ENCODE measurements around the gene INPP4B. TPM values are rescaled to one million over a fixed set of nuclear protein-coding genes. Genes with fewer than 3 reads are reported as not detected.

The INPP4B gene
- polyA plus RNA-seq, 1 donor: 36.4 TPM

GRCh38 chr4:142155347-142155746 lies 690.8 kb downstream of the INPP4B start:
- no peak for DNase-seq (ENCODE audit: low read depth)

- no peak for DNase-seq (ENCODE audit: low read depth)
Observed at GRCh38 chr4:142150483-142150882, 695.6 kb downstream of the INPP4B start.

- DNase-seq (ENCODE audit: low read depth): no peak
Observed at GRCh38 chr4:142144813-142145212, 701.3 kb downstream of the INPP4B start.

GRCh38 chr4:142142366-142143054 lies 703.6 kb downstream of the INPP4B start:
- DNase-seq (ENCODE audit: low read depth): no peak

GRCh38 chr4:142141224-142141623 lies 704.9 kb downstream of the INPP4B start:
- DNase-seq (ENCODE audit: low read depth): no peak

GRCh38 chr4:142130666-142131065 lies 715.4 kb downstream of the INPP4B start:
- no peak for DNase-seq (ENCODE audit: low read depth)

GRCh38 chr4:142129931-142130330 lies 716.2 kb downstream of the INPP4B start:
- no peak for DNase-seq (ENCODE audit: low read depth)

- no peak for DNase-seq (ENCODE audit: low read depth)
Observed at GRCh38 chr4:142129473-142129872, 716.6 kb downstream of the INPP4B start.

- peak; percentile 35 for DNase-seq (ENCODE audit: low read depth)
Observed at GRCh38 chr4:142128529-142128928, 717.6 kb downstream of the INPP4B start.

- peak; percentile 54 for DNase-seq (ENCODE audit: low read depth)
Observed at GRCh38 chr4:142126890-142127497, 719.1 kb downstream of the INPP4B start.

GRCh38 chr4:142124874-142125273 lies 721.2 kb downstream of the INPP4B start:
- no peak for DNase-seq (ENCODE audit: low read depth)

GRCh38 chr4:142121448-142122350 lies 724.4 kb downstream of the INPP4B start:
- DNase-seq (ENCODE audit: low read depth): no peak

GRCh38 chr4:142120921-142121320 lies 725.2 kb downstream of the INPP4B start:
- no peak for DNase-seq (ENCODE audit: low read depth)

- DNase-seq (ENCODE audit: low read depth): no peak
Observed at GRCh38 chr4:142112451-142112850, 733.6 kb downstream of the INPP4B start.

GRCh38 chr4:142110136-142110535 lies 736.0 kb downstream of the INPP4B start:
- no peak for DNase-seq (ENCODE audit: low read depth)

- no peak for DNase-seq (ENCODE audit: low read depth)
Observed at GRCh38 chr4:142104041-142104440, 742.1 kb downstream of the INPP4B start.

GRCh38 chr4:142101401-142101800 lies 744.7 kb downstream of the INPP4B start:
- DNase-seq (ENCODE audit: low read depth): no peak

GRCh38 chr4:142100941-142101340 lies 745.2 kb downstream of the INPP4B start:
- no peak for DNase-seq (ENCODE audit: low read depth)

GRCh38 chr4:142098900-142099545 lies 747.1 kb downstream of the INPP4B start:
- DNase-seq (ENCODE audit: low read depth): no peak

- DNase-seq (ENCODE audit: low read depth): no peak
Observed at GRCh38 chr4:142098380-142098779, 747.7 kb downstream of the INPP4B start.

GRCh38 chr4:142097015-142097414 lies 749.1 kb downstream of the INPP4B start:
- DNase-seq (ENCODE audit: low read depth): no peak

Measured in forelimb muscle (tissue), 1 donor.